SK-N-SH (cell line): ENCODE data around the gene CPA3. TPM values are rescaled to one million over a fixed set of nuclear protein-coding genes. Genes with fewer than 3 reads are reported as not detected.

Experiments used
- CTCF ChIA-PET: fragments of 300-600, 350-600 bp; formaldehyde crosslinking; extraction: SDS; loops from one replicate; lab custom pipeline; 2021; lab: Yijun Ruan, JAX
- POLR2A ChIA-PET: fragments of 350-600 bp; sonication (Branson Sonifier 250); formaldehyde crosslinking; extraction: SDS; loops from one replicate; lab custom pipeline; 2020; ENCODE audit warnings: antibody characterized with exemption, inconsistent platforms; lab: Yijun Ruan, JAX
- DNase-seq: peaks from one replicate; pipeline ENCODE4 v3.0.0; 2012
- H2AFZ ChIP-seq: fragments of 200-600 bp; sonication (generic); 2 replicates; pipeline ENCODE4 v1.8.1; 2016; ENCODE audit warnings: antibody characterized with exemption, mild to moderate bottlenecking, low read depth
- H3F3A ChIP-seq: fragments of 200-600 bp; sonication (generic); replicated peaks from 2 replicates; pipeline ENCODE3; 2016; ENCODE audit warnings: antibody characterized with exemption, mild to moderate bottlenecking; ENCODE audit not compliant: insufficient read depth
- H3K27ac ChIP-seq, 2 experiments: fragments of 200-500 bp in 1 of 2; fragments of 200-600 bp in 1 of 2; sonication (Bioruptor generic) in 1 of 2; sonication (generic), shearing (Covaris generic) in 1 of 2; 2 replicates each; pipeline versions ENCODE4 v1.5.1 to v1.6.1; 2014 to 2016; ENCODE audit warnings: low read depth in 2 of 2, inconsistent platforms in 1 of 2, low read length in 1 of 2, mild to moderate bottlenecking in 1 of 2, mixed read lengths in 1 of 2
- H3K27me3 ChIP-seq: fragments of 200-600 bp; sonication (generic), shearing (Covaris generic); 2 replicates; pipeline ENCODE4 v1.6.1; 2016; ENCODE audit warnings: mixed run types; ENCODE audit not compliant: insufficient read depth
- H3K36me3 ChIP-seq, 2 experiments: fragments of 200-500 bp in 1 of 2; fragments of 200-600 bp in 1 of 2; sonication (Bioruptor generic) in 1 of 2; sonication (generic) in 1 of 2; replicated peaks in 1 of 2; 2 replicates each; pipeline versions ENCODE3 to v1.5.1; 2014 to 2016; ENCODE audit warnings: low read length in 1 of 2, mild to moderate bottlenecking in 1 of 2; ENCODE audit not compliant: insufficient read depth in 2 of 2, control insufficient read depth in 1 of 2
- H3K4me1 ChIP-seq, 2 experiments: fragments of 200-500 bp in 1 of 2; fragments of 200-600 bp in 1 of 2; sonication (Bioruptor generic) in 1 of 2; sonication (generic), shearing (Covaris generic) in 1 of 2; 2 replicates each; pipeline versions ENCODE4 v1.5.1 to v1.6.1; 2014 to 2016; ENCODE audit warnings: low read depth in 1 of 2, low read length in 1 of 2, mixed run types in 1 of 2; ENCODE audit not compliant: insufficient read depth in 2 of 2, control insufficient read depth in 1 of 2
- H3K4me2 ChIP-seq: fragments of 200-600 bp; sonication (generic), shearing (Covaris generic); 2 replicates; pipeline ENCODE4 v1.6.1; 2017; ENCODE audit warnings: mixed run types
- H3K4me3 ChIP-seq, 2 experiments: fragments of 200-500 bp in 1 of 2; fragments of 200-600 bp in 1 of 2; sonication (Bioruptor generic) in 1 of 2; sonication (generic), shearing (Covaris generic) in 1 of 2; 2 replicates each; pipeline versions ENCODE4 v1.5.1 to v1.8.1; 2014 to 2016; ENCODE audit warnings: low read depth in 2 of 2, inconsistent platforms in 1 of 2, low read length in 1 of 2, mild to moderate bottlenecking in 1 of 2, mixed read lengths in 1 of 2, moderate library complexity in 1 of 2
- H3K79me2 ChIP-seq: fragments of 200-600 bp; sonication (generic); 2 replicates; pipeline ENCODE4 v1.8.1; 2017; ENCODE audit warnings: mild to moderate bottlenecking; ENCODE audit not compliant: insufficient read depth
- H3K9ac ChIP-seq: fragments of 200-600 bp; sonication (generic); 2 replicates; pipeline ENCODE4 v1.6.1; 2017; ENCODE audit warnings: mixed run types
- H3K9me2 ChIP-seq: fragments of 200-600 bp; sonication (generic); 2 replicates; pipeline ENCODE4 v1.6.1; 2017; ENCODE audit warnings: mixed run types
- H3K9me3 ChIP-seq: fragments of 200-600 bp; sonication (generic); 2 replicates; pipeline ENCODE4 v1.6.1; 2017; ENCODE audit warnings: mixed run types, mild to moderate bottlenecking, moderate library complexity
- H4K20me1 ChIP-seq: fragments of 200-600 bp; sonication (generic); 2 replicates; pipeline ENCODE4 v1.6.1; 2017; ENCODE audit warnings: mild to moderate bottlenecking, mixed run types; ENCODE audit not compliant: insufficient read depth
- CHD2 ChIP-seq: fragments of 150-350 bp; IDR thresholded peaks from 2 replicates; pipeline ENCODE4 v1.6.1; 2018; ENCODE audit warnings: low read length; ENCODE audit not compliant: partially characterized antibody
- CTCF ChIP-seq: fragments of 200-600 bp; sonication (generic); IDR thresholded peaks from 2 replicates; pipeline ENCODE4 v1.6.1; 2017; ENCODE audit warnings: antibody characterized with exemption, mild to moderate bottlenecking, moderate library complexity
- ELF1 ChIP-seq: IDR thresholded peaks from 2 replicates; pipeline ENCODE4 v1.4.0; 2012
- FOSL2 ChIP-seq: IDR thresholded peaks from 2 replicates; pipeline ENCODE4 v1.4.0; 2012; ENCODE audit warnings: low read depth, mild to moderate bottlenecking, moderate library complexity, borderline replicate concordance
- GATA2 ChIP-seq: sonication (generic); formaldehyde crosslinking; IDR thresholded peaks from 2 replicates; pipeline ENCODE4 v1.5.0; 2020; ENCODE audit warnings: mild to moderate bottlenecking, missing genetic modification reagents
- IRF3 ChIP-seq: fragments of 150-350 bp; IDR thresholded peaks from 2 replicates; pipeline ENCODE4 v1.6.1; 2016; ENCODE audit warnings: mild to moderate bottlenecking, low read depth, low read length
- MAX ChIP-seq: IDR thresholded peaks from 2 replicates; pipeline ENCODE4 v1.4.0; 2012; ENCODE audit warnings: low read depth
- MEF2A ChIP-seq: IDR thresholded peaks from 2 replicates; pipeline ENCODE4 v1.4.0; 2012; ENCODE audit warnings: low read depth, borderline replicate concordance
- MXI1 ChIP-seq: IDR thresholded peaks from 2 replicates; pipeline ENCODE4 v1.6.1; 2012; ENCODE audit warnings: mild to moderate bottlenecking, low read depth, low read length, improper control_type of control experiment
- NRF1 ChIP-seq: IDR thresholded peaks from 2 replicates; pipeline ENCODE4 v1.6.1; 2012; ENCODE audit warnings: low read depth, mild to moderate bottlenecking, low read length
- PBX3 ChIP-seq: IDR thresholded peaks from 2 replicates; pipeline ENCODE4; 2012
- POLR2AphosphoS5 ChIP-seq: IDR thresholded peaks from 2 replicates; pipeline ENCODE4 v1.6.1; 2012; ENCODE audit warnings: low read depth, low read length
- RAD21 ChIP-seq: IDR thresholded peaks from 2 replicates; pipeline ENCODE4 v1.6.1; 2012; ENCODE audit warnings: mild to moderate bottlenecking, low read length
- RCOR1 ChIP-seq: fragments of 150-350 bp; IDR thresholded peaks from 2 replicates; pipeline ENCODE4 v1.6.1; 2017; ENCODE audit warnings: antibody characterized with exemption, low read length
- REST ChIP-seq: IDR thresholded peaks from 2 replicates; pipeline ENCODE4 v1.6.1; 2012; ENCODE audit warnings: mild to moderate bottlenecking, low read depth, low read length, moderate library complexity
- RXRA ChIP-seq: IDR thresholded peaks from 2 replicates; pipeline ENCODE4 v1.4.0; 2012; ENCODE audit warnings: low read depth, mild to moderate bottlenecking, borderline replicate concordance
- SIN3A ChIP-seq: IDR thresholded peaks from 2 replicates; pipeline ENCODE4 v1.6.1; 2012; ENCODE audit warnings: low read depth, mild to moderate bottlenecking, low read length, moderate library complexity, borderline replicate concordance
- SMC3 ChIP-seq: IDR thresholded peaks from 2 replicates; pipeline ENCODE4 v1.6.1; 2012; ENCODE audit warnings: low read depth, low read length, improper control_type of control experiment
- TEAD4 ChIP-seq: IDR thresholded peaks from 2 replicates; pipeline ENCODE4 v1.4.0; 2012; ENCODE audit warnings: mild to moderate bottlenecking, borderline replicate concordance; ENCODE audit not compliant: insufficient read depth
- USF2 ChIP-seq: fragments of 150-350 bp; IDR thresholded peaks from 2 replicates; pipeline ENCODE4 v1.6.1; 2017; ENCODE audit warnings: antibody characterized with exemption, low read length, low read depth, borderline replicate concordance
- YY1 ChIP-seq: IDR thresholded peaks from 2 replicates; pipeline ENCODE4 v1.4.0; 2012; ENCODE audit warnings: low read depth, mild to moderate bottlenecking
- ZBTB33 ChIP-seq: IDR thresholded peaks from 2 replicates; pipeline ENCODE4 v1.4.0; 2012; ENCODE audit warnings: low read depth, borderline replicate concordance
- WGBS: methylation state at CpG from one replicate; pipeline ENCODE4 v1.1.6; 2017; ENCODE audit warnings: low lambda C conversion rate; 5-methylcytosine and 5-hydroxymethylcytosine counted together
- polyA plus RNA-seq, 3 experiments: library from polyadenylated mRNA; depleted of rRNA; stranded (reverse); fragments of >200 nt; gene quantifications; 2 replicates each; pipeline ENCODE4 v1.2.3, GENCODE V29; 2012

The CPA3 gene
- polyA plus RNA-seq, 1 of the 3 experiments (the other 2 are of a cell fraction), result not detected

- TF ChIP-seq REST (no peak), IRF3 (no peak)
These were observed 41.6 kb downstream of the CPA3 start (continued) for GRCh38 chr3:148906667-148907066.

- Histone ChIP-seq H3K27ac (no peak overlapping the region), H4K20me1 (no peaks in the 10 kb centered on the region), H3K27me3 (no peaks in the 10 kb centered on the region), H3K36me3 (no peaks in the 10 kb centered on the region), H3K9ac (no peak overlapping the region), H3K4me1 (no peaks in the 10 kb centered on the region), H3K9me2 (no peaks in the 10 kb centered on the region), H3K9me3 (no peaks in the 10 kb centered on the region), H3K79me2 (no peaks in the 10 kb centered on the region), H3K4me2 (no peak overlapping the region), H3F3A (no peaks in the 10 kb centered on the region), H3K4me3 (no peak overlapping the region), H2AFZ (no peak overlapping the region)
- POLR2A ChIA-PET, result no interaction called here
- no peak for TF ChIP-seq CTCF
- no peak for TF ChIP-seq FOSL2
- no peak for TF ChIP-seq POLR2AphosphoS5
- TF ChIP-seq RCOR1, result no peak
- no peak for TF ChIP-seq TEAD4
- TF ChIP-seq SMC3, result no peak
- no peak for TF ChIP-seq YY1
- no peak for TF ChIP-seq SIN3A
- TF ChIP-seq RAD21, result no peak
- no peak for TF ChIP-seq NRF1
- TF ChIP-seq MAX, result no peak
- TF ChIP-seq MXI1, result no peak
- TF ChIP-seq ZBTB33, result no peak
- no peak for TF ChIP-seq GATA2
- TF ChIP-seq ELF1, result no peak
- no peak for TF ChIP-seq PBX3
- TF ChIP-seq CHD2, result no peak
- TF ChIP-seq MEF2A, result no peak
- no peak for TF ChIP-seq RXRA
- TF ChIP-seq USF2, result no peak
- DNase-seq, result no peak
- WGBS, result 73% methylated on average over 2 of the region's 2 CpGs
- CTCF ChIA-PET, result no interaction called here
These were observed 46.1 kb downstream of the CPA3 start for GRCh38 chr3:148911173-148911572.
